ENCODE results near the gene ALDH6A1. TPM values are rescaled to one million over a fixed set of nuclear protein-coding genes. Genes with fewer than 3 reads are reported as not detected.
A peak's percentile ranks its signal among the peaks of the same experiment; 100 is the strongest.

The ALDH6A1 gene
- total RNA-seq, 4 donors from 2014 or later: 5.1 to 34.7 (median 13.1) TPM

DNA sequence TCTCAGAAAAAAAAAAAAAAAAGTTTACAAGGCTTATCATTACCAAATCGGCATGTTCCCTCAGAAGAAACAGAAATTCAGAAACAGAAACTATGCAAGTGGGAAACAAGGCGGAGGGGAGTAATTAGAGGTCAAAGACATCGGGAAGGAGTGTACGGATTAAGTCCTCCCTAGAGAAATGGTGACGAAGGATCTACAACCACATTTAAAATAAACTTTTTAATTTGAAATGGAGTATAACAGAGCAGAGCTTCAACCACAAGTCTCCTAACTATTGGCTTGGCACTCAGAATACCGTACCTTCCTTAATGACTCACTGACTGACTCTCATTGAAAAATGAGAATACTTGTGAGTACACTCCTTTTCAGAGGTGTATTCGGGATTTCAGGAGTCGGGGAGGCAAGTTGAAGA lies 66.1 kb downstream of the ALDH6A1 start:
- 1% methylated on average over 8 of the region's 8 CpGs for WGBS, 2 donors
- peak overlapping the region; percentile 97 to 99 (median 98) for H3K27ac ChIP-seq
- TF ChIP-seq, protein P1, sequence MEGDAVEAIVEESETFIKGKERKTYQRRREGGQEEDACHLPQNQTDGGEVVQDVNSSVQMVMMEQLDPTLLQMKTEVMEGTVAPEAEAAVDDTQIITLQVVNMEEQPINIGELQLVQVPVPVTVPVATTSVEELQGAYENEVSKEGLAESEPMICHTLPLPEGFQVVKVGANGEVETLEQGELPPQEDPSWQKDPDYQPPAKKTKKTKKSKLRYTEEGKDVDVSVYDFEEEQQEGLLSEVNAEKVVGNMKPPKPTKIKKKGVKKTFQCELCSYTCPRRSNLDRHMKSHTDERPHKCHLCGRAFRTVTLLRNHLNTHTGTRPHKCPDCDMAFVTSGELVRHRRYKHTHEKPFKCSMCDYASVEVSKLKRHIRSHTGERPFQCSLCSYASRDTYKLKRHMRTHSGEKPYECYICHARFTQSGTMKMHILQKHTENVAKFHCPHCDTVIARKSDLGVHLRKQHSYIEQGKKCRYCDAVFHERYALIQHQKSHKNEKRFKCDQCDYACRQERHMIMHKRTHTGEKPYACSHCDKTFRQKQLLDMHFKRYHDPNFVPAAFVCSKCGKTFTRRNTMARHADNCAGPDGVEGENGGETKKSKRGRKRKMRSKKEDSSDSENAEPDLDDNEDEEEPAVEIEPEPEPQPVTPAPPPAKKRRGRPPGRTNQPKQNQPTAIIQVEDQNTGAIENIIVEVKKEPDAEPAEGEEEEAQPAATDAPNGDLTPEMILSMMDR (IDR thresholded peaks at IDR 0.05): no peak
- no peak for TF ChIP-seq POLR2A (IDR thresholded peaks at IDR 0.05)
- no peaks in the 10 kb centered on the region for H3K9me3 ChIP-seq
- no peak for DNase-seq
- H3K4me1 ChIP-seq: peaks cover 0 to 19% (median 8%) of the 10 kb centered on the region in 3 donors
- peak overlapping the region; percentile 76 to 93 (median 87) for H3K4me3 ChIP-seq
- H3K27me3 ChIP-seq: no peaks in the 10 kb centered on the region
- peaks cover 0 to 23% (median 0%) of the 10 kb centered on the region in 3 donors for H3K36me3 ChIP-seq
- intact Hi-C loops (cut with DNase I): no loop called here

DNA sequence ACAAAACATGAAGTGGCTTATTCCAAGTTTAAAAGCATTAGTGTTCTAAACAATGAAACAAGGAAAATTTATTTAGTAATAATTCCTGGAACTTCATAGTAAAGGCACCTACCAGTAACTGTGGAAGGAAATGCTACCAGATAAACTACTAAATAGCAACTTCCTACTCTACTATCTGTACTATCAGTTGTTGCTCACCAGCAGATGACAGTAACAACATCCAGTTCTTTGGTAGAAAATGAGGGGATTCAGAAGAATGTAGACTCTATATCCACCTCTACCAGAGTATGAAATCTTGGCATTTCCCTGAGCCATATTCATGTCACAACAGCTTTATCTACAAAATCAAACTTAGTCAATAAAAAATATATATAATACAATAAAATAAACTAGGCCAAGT lies 68.3 kb downstream of the ALDH6A1 start:
- intact Hi-C loops (cut with DNase I): no loop called here
- Histone ChIP-seq H3K36me3 (peaks cover 0 to 45% (median 0%) of the 10 kb centered on the region in 3 donors), H3K27me3 (no peaks in the 10 kb centered on the region), H3K4me3 (no peak overlapping the region), H3K4me1 (peaks cover 0 to 19% (median 8%) of the 10 kb centered on the region in 3 donors), H3K9me3 (no peaks in the 10 kb centered on the region), H3K27ac (no peak overlapping the region)
- TF ChIP-seq, protein P1 (IDR thresholded peaks at IDR 0.05): no peak
- TF ChIP-seq POLR2A (IDR thresholded peaks at IDR 0.05): no peak
- DNase-seq: no peak

DNA sequence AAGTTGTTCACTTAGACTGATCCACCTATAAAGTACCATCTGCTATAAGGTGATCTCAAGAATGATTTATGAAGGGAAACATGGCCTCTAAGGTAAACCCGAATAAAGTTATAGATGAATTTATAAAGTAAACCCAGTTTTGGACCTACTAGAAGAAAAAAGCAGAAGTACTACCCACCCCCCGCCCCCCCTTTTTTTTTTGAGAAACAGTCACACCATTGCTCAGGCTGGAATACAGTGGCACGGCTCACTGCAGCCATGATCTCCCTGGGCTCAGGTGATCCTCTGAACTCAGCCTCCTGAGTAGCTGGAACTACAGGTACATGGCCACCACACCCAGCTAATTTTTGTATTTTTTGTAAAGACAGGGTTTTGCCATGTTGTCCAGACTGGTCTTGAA lies 69.1 kb downstream of the ALDH6A1 start:
- no peak for DNase-seq
- Histone ChIP-seq H3K36me3 (peaks cover 0 to 53% (median 0%) of the 10 kb centered on the region in 3 donors), H3K9me3 (no peaks in the 10 kb centered on the region), H3K4me3 (no peak overlapping the region), H3K27me3 (no peaks in the 10 kb centered on the region), H3K27ac (no peak overlapping the region), H3K4me1 (peaks cover 0 to 17% (median 8%) of the 10 kb centered on the region in 3 donors)
- 54 to 81% methylated on average over 3 of the region's 3 CpGs for WGBS, 2 donors
- intact Hi-C loops (cut with DNase I): no loop called here
- no peak for TF ChIP-seq POLR2A (IDR thresholded peaks at IDR 0.05)
- TF ChIP-seq, protein P1 (IDR thresholded peaks at IDR 0.05): no peak

DNA sequence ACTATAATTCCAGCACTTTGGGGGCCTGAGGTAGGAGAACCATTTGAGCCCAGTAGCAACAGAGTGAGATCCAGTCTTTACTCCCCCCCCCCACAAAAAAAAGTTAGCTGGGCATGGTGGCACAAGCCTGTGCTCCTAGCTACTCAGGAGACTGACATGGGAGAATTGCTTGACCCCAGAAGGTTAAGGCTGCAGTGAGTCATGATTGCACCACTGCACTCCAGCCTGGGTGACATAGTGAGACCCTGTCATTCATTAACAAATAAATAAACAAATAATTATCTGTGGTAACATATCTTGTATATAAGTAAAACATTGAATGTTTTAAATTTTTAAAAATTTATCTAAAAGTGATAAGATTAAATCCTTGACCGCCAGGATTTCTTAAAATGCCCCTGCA lies 70.0 kb downstream of the ALDH6A1 start:
- intact Hi-C loops (cut with DNase I): no loop called here
- TF ChIP-seq POLR2A (IDR thresholded peaks at IDR 0.05): no peak
- TF ChIP-seq, protein P1 (IDR thresholded peaks at IDR 0.05): no peak
- Histone ChIP-seq H3K4me1 (peaks cover 0 to 8% (median 5%) of the 10 kb centered on the region in 3 donors), H3K4me3 (no peak overlapping the region), H3K9me3 (no peaks in the 10 kb centered on the region), H3K36me3 (peaks cover 0 to 62% (median 0%) of the 10 kb centered on the region in 3 donors), H3K27ac (no peak overlapping the region), H3K27me3 (no peaks in the 10 kb centered on the region)
- WGBS, 2 donors: 95 to 100% methylated on average over 1 of the region's 1 CpG
- DNase-seq: no peak

DNA sequence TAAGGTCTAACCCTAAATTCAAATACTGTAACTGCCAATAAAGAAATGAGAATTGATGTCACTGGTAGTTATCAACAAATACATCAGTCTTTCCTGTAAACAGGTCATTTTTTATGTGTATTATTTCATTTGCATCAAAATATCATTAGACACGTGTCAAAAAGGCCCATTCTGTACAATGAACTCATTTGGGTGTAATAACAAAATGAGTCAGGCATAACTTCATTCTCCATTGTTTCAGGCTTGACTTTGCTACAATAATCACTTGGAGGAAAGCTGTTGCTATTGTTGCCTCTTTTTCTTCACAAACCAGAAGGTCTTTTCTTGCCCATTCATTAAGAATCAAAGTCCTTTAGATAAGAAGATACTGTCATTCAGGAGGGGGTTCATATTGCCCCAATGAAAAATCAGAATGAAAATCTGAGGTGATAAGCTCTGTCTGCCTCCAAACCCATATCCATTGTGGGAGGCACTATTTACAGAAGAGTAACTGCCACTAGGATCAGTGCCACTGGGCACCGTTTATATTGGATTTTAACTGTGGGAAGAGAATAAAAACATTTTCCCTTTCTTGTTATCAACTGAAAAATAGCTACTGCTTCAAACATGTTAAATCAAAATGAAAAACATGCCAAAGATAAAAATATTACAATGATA lies 75.3 kb downstream of the ALDH6A1 start:
- no peaks in the 10 kb centered on the region for H3K27me3 ChIP-seq
- no peak for DNase-seq
- H3K4me1 ChIP-seq: no peaks in the 10 kb centered on the region
- WGBS, 2 donors: 67 to 68% methylated on average over 2 of the region's 2 CpGs
- peaks cover 0 to 97% (median 0%) of the 10 kb centered on the region in 3 donors for H3K36me3 ChIP-seq
- H3K4me3 ChIP-seq: no peak overlapping the region
- intact Hi-C loops (cut with DNase I): no loop called here
- H3K9me3 ChIP-seq: no peaks in the 10 kb centered on the region
- no peak overlapping the region for H3K27ac ChIP-seq
- TF ChIP-seq, protein P1 (IDR thresholded peaks at IDR 0.05): no peak
- TF ChIP-seq POLR2A (IDR thresholded peaks at IDR 0.05): no peak

Other genes starting within 250 kb of the ALDH6A1 start
- 10 to 100 TPM in 1 of 4 donors, 1 to 10 TPM in 3; 1.8 to 10.7 (median 6.2) TPM for gene PTGR2, start 232.6 kb downstream of the ALDH6A1 start, total RNA-seq
- gene ZNF410, start 197.6 kb downstream of the ALDH6A1 start, total RNA-seq: 10 to 100 TPM; 37.8 to 52.3 (median 38.1) TPM
- gene FAM161B, start 134.4 kb downstream of the ALDH6A1 start, total RNA-seq: 1 to 10 TPM; 1.2 to 3.1 (median 2.2) TPM
- gene COQ6, start 134.2 kb downstream of the ALDH6A1 start, total RNA-seq: 10 to 100 TPM; 18.6 to 27.3 (median 23.6) TPM
- 10 to 100 TPM in 3 of 4 donors, 1 to 10 TPM in 1; 9.3 to 16.9 (median 13.0) TPM for gene ENTPD5, start 65.2 kb downstream of the ALDH6A1 start, total RNA-seq
- 1 to 10 TPM; 2.0 to 6.9 (median 4.6) TPM for gene BBOF1, start 65.1 kb downstream of the ALDH6A1 start, total RNA-seq
- 1 to 10 TPM; 2.4 to 8.9 (median 6.1) TPM for gene LIN52, start 503 bp upstream of the ALDH6A1 start, total RNA-seq
- not detected for gene VSX2, start 155.0 kb upstream of the ALDH6A1 start, total RNA-seq
- gene ABCD4, start 218.5 kb upstream of the ALDH6A1 start, total RNA-seq: 10 to 100 TPM; 20.7 to 32.2 (median 23.2) TPM